HG03460 (cell line): ENCODE data around the gene NTHL1.
"Not testable (repeated sequence)": the region's sequence is repeated elsewhere in the genome, so short reads cannot be mapped to it uniquely, and the experiment has no call there.

ENCODE experiments used
- ATAC-seq: cut with Tn5 transposase; IDR thresholded peaks from one replicate; pipeline ENCODE4 v1.9.1; 2021; ENCODE audit not compliant: unreplicated experiment

NTHL1 gene

GRCh38 chr16:2042986-2043666 is 4.5 kb downstream of the NTHL1 start:
- no peak for ATAC-seq

GRCh38 chr16:2042171-2042985 is 5.3 kb downstream of the NTHL1 start:
- ATAC-seq = no peak

- ATAC-seq = no peak
These were observed 6.7 kb downstream of the NTHL1 start for GRCh38 chr16:2040787-2041522.

GRCh38 chr16:2040041-2040786 is 7.4 kb downstream of the NTHL1 start:
- no peak for ATAC-seq

GRCh38 chr16:2039274-2040031 is 8.2 kb downstream of the NTHL1 start:
- no peak for ATAC-seq

GRCh38 chr16:2038382-2039231 is 9.0 kb downstream of the NTHL1 start:
- no peak for ATAC-seq

- no peak for ATAC-seq
These were observed 9.8 kb downstream of the NTHL1 start for GRCh38 chr16:2037647-2038381.

GRCh38 chr16:2037115-2037514 is 10.5 kb downstream of the NTHL1 start:
- ATAC-seq = no peak

GRCh38 chr16:2036200-2036966 is 11.3 kb downstream of the NTHL1 start:
- ATAC-seq = no peak

GRCh38 chr16:2035431-2036199 is 12.0 kb downstream of the NTHL1 start:
- ATAC-seq = no peak

- ATAC-seq = no peak
These were observed 12.8 kb downstream of the NTHL1 start for GRCh38 chr16:2034696-2035430.

- ATAC-seq = not testable (repeated sequence)
These were observed 13.5 kb downstream of the NTHL1 start for GRCh38 chr16:2033909-2034695.

- ATAC-seq = no peak
These were observed 14.4 kb downstream of the NTHL1 start for GRCh38 chr16:2033057-2033908.

- no peak for ATAC-seq
These were observed 15.2 kb downstream of the NTHL1 start for GRCh38 chr16:2032285-2033056.
